ENCODE results near the gene AP1G2.
A peak's percentile ranks its signal among the peaks of the same experiment; 100 is the strongest.
"Not testable (repeated sequence)": the region's sequence is repeated elsewhere in the genome, so short reads cannot be mapped to it uniquely, and the experiment has no call there.

AP1G2 gene

GRCh38 chr14:23590198-23590597, 22.6 kb upstream of the AP1G2 start:
- TF ChIP-seq CTCF (IDR thresholded peaks at IDR 0.05; ENCODE audit: low read depth, low read length, missing control alignments) = no peak
- no peak overlapping the region for H3K4me3 ChIP-seq (replicated peaks; ENCODE audit: low read depth, low read length)
- no peak for DNase-seq (ENCODE audit: extremely low read depth, low read depth)

- no peak overlapping the region for H3K4me3 ChIP-seq (replicated peaks; ENCODE audit: low read depth, low read length)
- no peak for TF ChIP-seq CTCF (IDR thresholded peaks at IDR 0.05; ENCODE audit: low read depth, low read length, missing control alignments)
- no peak for DNase-seq (ENCODE audit: extremely low read depth, low read depth)
These were observed 22.0 kb upstream of the AP1G2 start for GRCh38 chr14:23589606-23590005.

GRCh38 chr14:23588884-23589598, 21.4 kb upstream of the AP1G2 start:
- DNase-seq (ENCODE audit: extremely low read depth, low read depth) = peak; percentile 72
- peak; percentile 89 for TF ChIP-seq CTCF (IDR thresholded peaks at IDR 0.05; ENCODE audit: low read depth, low read length, missing control alignments)
- no peak overlapping the region for H3K4me3 ChIP-seq (replicated peaks; ENCODE audit: low read depth, low read length)

GRCh38 chr14:23584527-23585203, 17.1 kb upstream of the AP1G2 start:
- DNase-seq (ENCODE audit: extremely low read depth, low read depth); H3K4me3 ChIP-seq (replicated peaks; ENCODE audit: low read depth, low read length): not testable (repeated sequence)

GRCh38 chr14:23583761-23584526, 16.4 kb upstream of the AP1G2 start:
- DNase-seq (ENCODE audit: extremely low read depth, low read depth); H3K4me3 ChIP-seq (replicated peaks; ENCODE audit: low read depth, low read length): not testable (repeated sequence)

- no peak for DNase-seq (ENCODE audit: extremely low read depth, low read depth)
- no peak for TF ChIP-seq CTCF (IDR thresholded peaks at IDR 0.05; ENCODE audit: low read depth, low read length, missing control alignments)
- H3K4me3 ChIP-seq (replicated peaks; ENCODE audit: low read depth, low read length) = no peak overlapping the region
These were observed 15.5 kb upstream of the AP1G2 start for GRCh38 chr14:23582906-23583760.

GRCh38 chr14:23580948-23581281, 13.3 kb upstream of the AP1G2 start:
- DNase-seq (ENCODE audit: extremely low read depth, low read depth) = no peak
- TF ChIP-seq CTCF (IDR thresholded peaks at IDR 0.05; ENCODE audit: low read depth, low read length, missing control alignments) = no peak

More at GRCh38 chr14:23580948-23581281, 13.3 kb upstream of the AP1G2 start:
- no peak overlapping the region for H3K4me3 ChIP-seq (replicated peaks; ENCODE audit: low read depth, low read length)
